Stimulated activated CD4-positive, alpha-beta T cell treated with anti-CD3 and anti-CD28 coated beads, Interleukin-2, amount 100 ng/mL, for 4 hours (primary cell): ENCODE results near the gene PANK1.
A peak's percentile ranks its signal among the peaks of the same experiment; 100 is the strongest.
"Not testable (repeated sequence)": the region's sequence is repeated elsewhere in the genome, so short reads cannot be mapped to it uniquely, and the experiment has no call there.

ENCODE experiments used
- DNase-seq: peaks from one replicate; pipeline ENCODE4 v3.0.0-alpha.2; 2020; ENCODE audit warnings: low read depth

Gene PANK1

GRCh38 chr10:89566992-89567391, 78.0 kb downstream of the PANK1 start:
- DNase-seq: no peak

GRCh38 chr10:89566095-89566950, 78.7 kb downstream of the PANK1 start:
- DNase-seq: no peak

GRCh38 chr10:89565180-89565579, 79.9 kb downstream of the PANK1 start:
- DNase-seq: no peak

GRCh38 chr10:89563861-89564478, 81.1 kb downstream of the PANK1 start:
- peak; percentile 7 for DNase-seq

- no peak for DNase-seq
These were observed 81.7 kb downstream of the PANK1 start for GRCh38 chr10:89563311-89563710.

GRCh38 chr10:89556600-89556999, 88.4 kb downstream of the PANK1 start:
- no peak for DNase-seq

GRCh38 chr10:89555688-89556445, 89.2 kb downstream of the PANK1 start:
- DNase-seq: no peak

- DNase-seq: no peak
These were observed 90.6 kb downstream of the PANK1 start for GRCh38 chr10:89554433-89554832.

- no peak for DNase-seq
These were observed 91.8 kb downstream of the PANK1 start for GRCh38 chr10:89553064-89553734.

- no peak for DNase-seq
These were observed 92.8 kb downstream of the PANK1 start for GRCh38 chr10:89552213-89552612.

- DNase-seq: no peak
These were observed 94.5 kb downstream of the PANK1 start for GRCh38 chr10:89550509-89550908.

GRCh38 chr10:89549510-89549909, 95.5 kb downstream of the PANK1 start:
- DNase-seq: no peak

- no peak for DNase-seq
These were observed 96.4 kb downstream of the PANK1 start for GRCh38 chr10:89548673-89549072.

GRCh38 chr10:89547853-89548513, 97.1 kb downstream of the PANK1 start:
- DNase-seq: no peak

- not testable (repeated sequence) for DNase-seq
These were observed 98.4 kb downstream of the PANK1 start for GRCh38 chr10:89546651-89547050.

GRCh38 chr10:89543841-89544240, 101.2 kb downstream of the PANK1 start:
- DNase-seq: no peak

- no peak for DNase-seq
These were observed 104.6 kb downstream of the PANK1 start for GRCh38 chr10:89540420-89540949.

GRCh38 chr10:89537364-89537763, 107.7 kb downstream of the PANK1 start:
- DNase-seq: no peak

- no peak for DNase-seq
These were observed 109.1 kb downstream of the PANK1 start for GRCh38 chr10:89536013-89536354.

GRCh38 chr10:89535171-89536012, 109.7 kb downstream of the PANK1 start, which contains the start of gene SLC16A12:
Gene SLC16A12 (minus strand): TSS chr10:89535594. CDS start chr10:89462578, 73,016 bp downstream.
- no peak for DNase-seq

GRCh38 chr10:89534826-89535166, 110.2 kb downstream of the PANK1 start:
- no peak for DNase-seq
